GDM1 (cell line): ENCODE measurements around the gene RIN3.
A peak's percentile ranks its signal among the peaks of the same experiment; 100 is the strongest.
"Not testable (repeated sequence)": the region's sequence is repeated elsewhere in the genome, so short reads cannot be mapped to it uniquely, and the experiment has no call there.

Source experiments
- DNase-seq: peaks from one replicate; lab custom pipeline; 2025; lab: John Stamatoyannopoulos, UW

RIN3 gene

GRCh38 chr14:92528486-92529100 lies 15.0 kb downstream of the RIN3 start:
- DNase-seq: no peak

DNA sequence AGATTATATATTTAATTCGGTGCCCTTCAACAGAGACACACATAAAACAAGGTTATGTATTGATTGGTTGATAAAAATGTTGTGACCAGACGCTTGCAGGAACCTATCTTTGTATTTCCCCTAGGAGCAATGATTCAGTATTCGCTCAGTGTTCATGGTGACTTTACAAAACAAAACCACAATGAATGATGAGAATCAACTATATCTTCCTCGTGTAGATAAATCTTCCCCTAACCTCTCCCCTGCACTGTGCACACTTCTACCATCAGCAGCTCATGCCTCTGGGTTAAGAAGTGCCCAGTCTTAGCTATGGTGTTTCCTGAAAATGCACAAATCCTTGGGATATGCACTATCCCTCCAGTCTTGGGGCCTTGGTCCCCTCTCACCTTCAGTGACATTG lies 16.3 kb downstream of the RIN3 start:
- no peak for DNase-seq

GRCh38 chr14:92531106-92531873 lies 17.7 kb downstream of the RIN3 start:
- DNase-seq: no peak

GRCh38 chr14:92532490-92533163 lies 19.0 kb downstream of the RIN3 start:
- no peak for DNase-seq

DNA sequence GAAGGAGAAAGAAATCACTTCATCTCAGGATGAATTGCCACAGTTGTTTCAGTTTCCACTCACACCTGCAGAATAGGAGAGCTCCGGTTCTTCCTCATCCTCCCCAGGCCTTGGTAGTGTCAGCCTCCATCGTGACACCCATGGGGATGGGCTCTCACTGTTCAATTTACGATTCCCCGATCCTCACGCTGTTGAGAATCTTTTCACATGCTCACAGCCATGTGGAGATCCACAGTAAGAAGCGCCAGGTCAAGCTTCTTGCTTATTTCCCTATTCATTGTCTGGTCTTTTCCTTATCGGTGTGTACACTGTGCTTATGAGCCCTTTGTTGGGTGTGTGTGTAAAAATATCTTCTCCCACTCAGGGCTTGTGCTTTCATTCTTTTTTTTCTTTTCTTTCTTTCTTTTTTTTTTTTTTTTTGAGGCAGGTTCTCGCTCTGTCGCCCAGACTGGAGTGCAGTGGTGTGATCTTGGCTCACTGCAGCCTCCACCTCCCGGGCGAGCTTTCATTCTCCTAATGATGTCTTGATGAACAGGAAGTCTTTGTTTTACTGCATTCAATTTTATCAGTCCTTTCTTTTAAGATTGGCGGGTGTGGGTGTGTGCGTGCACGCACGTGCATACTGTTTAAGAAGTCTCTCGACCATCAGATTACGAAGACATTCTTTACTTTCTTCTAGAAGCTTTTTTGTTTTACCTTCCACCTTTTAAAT lies 21.5 kb downstream of the RIN3 start:
- DNase-seq: no peak

- not testable (repeated sequence) for DNase-seq
Measured at GRCh38 chr14:92536231-92536630, 22.6 kb downstream of the RIN3 start.

- no peak for DNase-seq
Measured at GRCh38 chr14:92538412-92538985, 24.9 kb downstream of the RIN3 start.

GRCh38 chr14:92539419-92539818 lies 25.8 kb downstream of the RIN3 start:
- no peak for DNase-seq

DNA sequence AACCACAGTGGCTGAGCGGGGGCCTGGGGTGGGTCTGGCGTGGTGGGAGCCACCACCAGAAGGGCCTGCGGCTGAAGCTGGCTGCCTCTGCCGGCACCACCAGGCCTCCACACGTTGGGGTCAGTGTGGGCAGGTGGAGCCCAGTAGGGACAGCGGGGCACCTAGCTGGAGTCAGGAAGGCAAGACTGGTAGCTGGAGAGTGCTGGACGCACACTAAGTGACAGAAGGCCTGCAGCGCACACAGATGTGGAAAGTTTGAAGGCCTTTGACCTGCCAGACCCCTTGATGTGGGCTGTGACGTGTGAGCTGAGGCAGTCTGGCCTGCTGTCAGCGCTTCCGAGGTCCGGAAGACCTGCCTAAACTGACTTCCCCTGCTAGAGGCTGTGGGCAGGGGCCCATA lies 26.3 kb downstream of the RIN3 start:
- DNase-seq: no peak

DNA sequence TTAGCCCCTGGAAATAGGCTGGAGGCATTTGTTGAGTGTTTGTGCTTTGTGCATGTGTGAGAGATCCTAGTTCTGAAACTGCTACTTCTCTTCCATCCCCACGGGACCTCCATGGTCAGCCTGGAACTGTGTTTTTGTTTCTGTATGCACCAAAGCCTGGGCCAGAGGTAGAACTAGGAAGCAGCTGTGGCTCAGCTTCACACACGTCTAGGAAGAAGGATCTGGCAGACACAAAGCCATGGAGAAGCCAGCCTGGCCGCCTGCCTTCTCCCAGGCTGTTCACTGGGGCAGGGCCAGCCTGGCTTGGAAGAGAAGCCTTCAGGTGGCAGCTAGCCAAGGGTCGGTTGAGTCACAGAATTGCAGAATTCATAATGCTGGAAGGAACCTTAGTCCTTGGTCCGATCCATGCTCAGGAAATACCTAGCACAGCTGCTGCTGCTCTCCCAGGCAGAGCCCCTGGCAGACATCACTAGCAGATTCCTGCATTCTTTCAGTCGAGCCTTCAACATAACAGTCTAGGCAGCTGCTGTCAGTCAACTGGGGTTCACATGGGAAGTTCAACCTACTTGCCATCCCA lies 27.0 kb downstream of the RIN3 start:
- no peak for DNase-seq

- no peak for DNase-seq
Measured at GRCh38 chr14:92542766-92543554, 29.4 kb downstream of the RIN3 start.

GRCh38 chr14:92544051-92544720 lies 30.6 kb downstream of the RIN3 start:
- DNase-seq: no peak

- DNase-seq: no peak
Measured at GRCh38 chr14:92546347-92547053, 32.9 kb downstream of the RIN3 start.

GRCh38 chr14:92549105-92549858 lies 35.7 kb downstream of the RIN3 start:
- DNase-seq: no peak

DNA sequence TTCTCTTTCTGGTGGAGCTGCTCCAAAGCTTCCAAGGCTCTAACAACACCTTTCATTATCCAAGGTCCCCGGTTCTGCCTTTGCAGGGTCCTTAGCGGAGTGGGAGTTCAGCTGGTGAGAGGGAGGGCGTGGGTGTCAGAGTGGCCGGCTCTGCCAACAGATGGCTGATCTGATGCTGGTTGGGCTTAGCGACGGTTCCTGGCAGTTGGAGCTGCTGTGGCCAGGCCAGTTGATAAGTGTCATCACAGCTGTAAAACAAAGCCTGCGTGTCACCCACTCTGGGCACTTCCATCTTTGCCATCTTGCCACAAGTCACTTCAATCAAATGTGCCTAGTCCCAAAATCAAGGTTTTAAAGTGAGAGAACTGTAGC lies 36.3 kb downstream of the RIN3 start:
- peak; percentile 11 for DNase-seq

DNA sequence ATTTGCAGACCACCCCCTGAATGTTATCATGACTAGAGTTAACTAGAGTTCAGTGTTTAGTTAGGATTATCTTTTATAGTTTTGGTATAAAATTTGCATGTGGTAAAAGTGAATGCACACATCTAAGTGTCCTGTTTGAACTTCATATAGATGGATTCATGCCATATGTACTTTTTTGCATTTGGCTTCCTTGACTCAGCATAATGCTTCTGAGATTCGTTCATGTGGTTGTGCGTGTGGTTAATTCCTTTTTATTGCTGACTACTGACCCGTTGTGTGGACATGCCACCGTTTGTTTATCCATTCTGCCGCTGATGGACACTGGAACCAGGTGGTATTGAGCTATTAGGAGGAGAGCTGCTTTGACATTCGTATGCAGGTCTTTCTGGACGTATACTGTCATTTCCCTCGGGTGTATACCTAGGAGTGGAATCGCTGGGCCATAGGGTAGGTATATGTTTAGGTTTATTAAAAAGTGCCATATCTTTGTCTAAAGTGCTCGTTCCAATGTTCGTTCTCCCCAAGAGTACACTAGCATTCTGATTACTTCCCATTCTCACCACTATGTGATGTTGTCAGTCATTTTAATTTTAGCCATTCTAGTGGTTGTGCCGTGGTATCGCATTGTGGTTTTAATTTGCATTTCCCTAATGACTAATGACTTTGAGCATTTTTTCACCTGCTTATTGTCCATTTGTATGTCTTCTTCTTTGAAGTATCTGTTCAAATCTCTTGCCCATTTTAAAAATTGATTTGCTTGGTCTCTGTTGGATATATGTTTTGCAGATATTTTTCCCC lies 37.7 kb downstream of the RIN3 start:
- DNase-seq: no peak

GRCh38 chr14:92552066-92552465 lies 38.5 kb downstream of the RIN3 start:
- DNase-seq: no peak

DNA sequence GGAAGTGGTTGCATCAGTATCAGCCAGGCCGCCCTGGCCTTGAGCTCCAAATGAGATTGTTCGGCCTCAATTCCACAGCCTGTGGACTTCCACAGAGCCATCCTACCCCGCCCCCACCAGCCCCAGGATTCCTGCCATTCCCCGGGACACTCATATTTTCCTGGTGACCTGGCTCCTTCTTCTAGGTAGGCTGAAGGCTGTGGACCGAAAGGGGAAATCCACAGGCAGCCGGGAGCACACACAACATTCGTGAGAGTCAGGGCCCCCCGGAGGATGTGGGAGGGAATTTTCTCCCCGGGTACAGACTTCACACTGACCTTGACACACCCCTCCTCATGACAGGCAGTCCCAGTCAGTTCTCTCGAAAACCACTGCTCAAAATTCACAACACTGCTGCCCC lies 39.9 kb downstream of the RIN3 start:
- no peak for DNase-seq
